Erythroblast (primary cell): ENCODE results near the gene ABCA7.

Source experiments
- DNase-seq, 2 experiments: peaks; one replicate each; lab custom pipeline; 2025; lab: John Stamatoyannopoulos, UW
- GATA1 ChIP-seq: IDR thresholded peaks from 2 replicates; pipeline ENCODE4 v1.6.1; 2011; ENCODE audit warnings: low read depth, mild to moderate bottlenecking, control low read depth, low read length, moderate library complexity
- POLR2A ChIP-seq: IDR thresholded peaks from 2 replicates; pipeline ENCODE4 v1.6.1; 2011; ENCODE audit warnings: mild to moderate bottlenecking, low read length

Gene ABCA7

GRCh38 chr19:1102407-1103131 is 62.7 kb downstream of the ABCA7 start:
- DNase-seq = peak; percentile 56 to 76
- TF ChIP-seq GATA1 = no peak
- TF ChIP-seq POLR2A = no peak

- TF ChIP-seq POLR2A (no peak), GATA1 (no peak)
- DNase-seq = peak; percentile 35 to 60
These were observed 63.3 kb downstream of the ABCA7 start for GRCh38 chr19:1103132-1103707.

GRCh38 chr19:1103708-1104310 is 63.9 kb downstream of the ABCA7 start, which contains the start of gene GPX4:
GPX4 (plus strand) TSS chr19:1103994; CDS start chr19:1104044, 50 bp downstream.
- peak; percentile 100 for DNase-seq
- TF ChIP-seq GATA1 = no peak
- peak; percentile 87 for TF ChIP-seq POLR2A

- DNase-seq = peak; percentile 86
- TF ChIP-seq GATA1 (no peak), POLR2A (no peak)
These were observed 64.6 kb downstream of the ABCA7 start for GRCh38 chr19:1104311-1105007.

- TF ChIP-seq POLR2A (no peak), GATA1 (no peak)
- peak in 1 of 2 experiments; percentile 66 for DNase-seq
These were observed 65.3 kb downstream of the ABCA7 start for GRCh38 chr19:1105008-1105872.

GRCh38 chr19:1105873-1106840 is 66.2 kb downstream of the ABCA7 start:
- TF ChIP-seq GATA1 (no peak), POLR2A (no peak)
- DNase-seq = no peak

GRCh38 chr19:1106841-1107660 is 67.1 kb downstream of the ABCA7 start:
- DNase-seq = peak; percentile 63 to 70
- TF ChIP-seq POLR2A (no peak), GATA1 (no peak)

- no peak for DNase-seq
- TF ChIP-seq GATA1 (no peak), POLR2A (no peak)
These were observed 67.9 kb downstream of the ABCA7 start for GRCh38 chr19:1107661-1108261.

GRCh38 chr19:1108291-1109031 is 68.6 kb downstream of the ABCA7 start:
- no peak for DNase-seq
- TF ChIP-seq POLR2A (no peak), GATA1 (no peak)

- DNase-seq = no peak
- TF ChIP-seq GATA1 (no peak), POLR2A (no peak)
These were observed 69.2 kb downstream of the ABCA7 start for GRCh38 chr19:1109032-1109551.
